HG03175 (cell line): ENCODE data around the gene ZBED4.

Source experiments
- ATAC-seq: cut with Tn5 transposase; IDR thresholded peaks from one replicate; pipeline ENCODE4 v1.9.1; 2021; ENCODE audit warnings: mild to moderate bottlenecking, moderate library complexity; ENCODE audit not compliant: unreplicated experiment

Gene ZBED4

DNA sequence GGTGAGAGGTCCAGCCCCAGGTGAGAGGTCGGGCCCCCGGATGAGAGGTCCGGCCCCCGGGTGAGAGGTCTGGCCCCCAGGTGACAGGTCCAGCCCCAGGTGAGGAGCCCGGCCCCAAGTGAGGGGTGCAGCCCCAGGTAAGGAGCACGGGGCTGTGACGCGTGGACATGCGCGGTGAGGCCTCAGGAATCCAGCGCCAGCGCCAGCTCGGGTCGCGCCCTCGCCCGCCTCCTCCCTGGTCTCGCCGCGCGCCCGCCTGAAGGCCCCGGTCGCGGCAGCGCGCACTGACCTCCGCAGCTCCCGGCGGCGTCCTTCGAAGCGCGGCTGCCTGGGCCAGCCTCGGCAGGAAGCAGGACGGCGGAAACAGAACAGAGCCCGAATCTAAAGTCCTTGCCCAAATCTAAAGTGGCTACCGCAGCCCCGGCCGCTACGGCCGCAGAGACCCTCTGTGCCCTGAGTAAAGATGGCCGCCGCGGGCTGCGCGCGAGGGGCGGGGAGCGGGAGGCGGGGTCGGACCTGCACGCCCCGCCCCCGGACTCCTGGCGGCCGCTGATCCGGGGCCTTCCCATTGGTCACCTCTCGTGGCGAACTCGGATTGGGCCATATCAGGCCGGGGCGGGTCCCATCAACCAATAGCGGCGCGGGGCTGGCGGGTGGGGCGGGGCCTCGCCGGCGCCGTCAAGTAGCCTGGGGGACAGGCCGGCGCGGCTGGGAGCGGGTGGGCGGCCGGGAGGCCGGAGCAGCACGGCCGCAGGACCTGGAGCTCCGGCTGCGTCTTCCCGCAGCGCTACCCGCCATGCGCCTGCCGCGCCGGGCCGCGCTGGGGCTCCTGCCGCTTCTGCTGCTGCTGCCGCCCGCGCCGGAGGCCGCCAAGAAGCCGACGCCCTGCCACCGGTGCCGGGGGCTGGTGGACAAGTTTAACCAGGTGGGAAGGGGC, 64.6 kb downstream of the ZBED4 start, which contains the start of the genes ALG12 and CRELD2:
Gene ALG12 (minus strand): TSS at position 465 of the 937 bp plus-strand sequence. CDS start 4,673 bp downstream, outside the sequence.
Gene CRELD2 (plus strand): TSS at position 661 of the 937 bp plus-strand sequence. CDS start 136 bp downstream, at position 797.
- peak; percentile 88 for ATAC-seq

DNA sequence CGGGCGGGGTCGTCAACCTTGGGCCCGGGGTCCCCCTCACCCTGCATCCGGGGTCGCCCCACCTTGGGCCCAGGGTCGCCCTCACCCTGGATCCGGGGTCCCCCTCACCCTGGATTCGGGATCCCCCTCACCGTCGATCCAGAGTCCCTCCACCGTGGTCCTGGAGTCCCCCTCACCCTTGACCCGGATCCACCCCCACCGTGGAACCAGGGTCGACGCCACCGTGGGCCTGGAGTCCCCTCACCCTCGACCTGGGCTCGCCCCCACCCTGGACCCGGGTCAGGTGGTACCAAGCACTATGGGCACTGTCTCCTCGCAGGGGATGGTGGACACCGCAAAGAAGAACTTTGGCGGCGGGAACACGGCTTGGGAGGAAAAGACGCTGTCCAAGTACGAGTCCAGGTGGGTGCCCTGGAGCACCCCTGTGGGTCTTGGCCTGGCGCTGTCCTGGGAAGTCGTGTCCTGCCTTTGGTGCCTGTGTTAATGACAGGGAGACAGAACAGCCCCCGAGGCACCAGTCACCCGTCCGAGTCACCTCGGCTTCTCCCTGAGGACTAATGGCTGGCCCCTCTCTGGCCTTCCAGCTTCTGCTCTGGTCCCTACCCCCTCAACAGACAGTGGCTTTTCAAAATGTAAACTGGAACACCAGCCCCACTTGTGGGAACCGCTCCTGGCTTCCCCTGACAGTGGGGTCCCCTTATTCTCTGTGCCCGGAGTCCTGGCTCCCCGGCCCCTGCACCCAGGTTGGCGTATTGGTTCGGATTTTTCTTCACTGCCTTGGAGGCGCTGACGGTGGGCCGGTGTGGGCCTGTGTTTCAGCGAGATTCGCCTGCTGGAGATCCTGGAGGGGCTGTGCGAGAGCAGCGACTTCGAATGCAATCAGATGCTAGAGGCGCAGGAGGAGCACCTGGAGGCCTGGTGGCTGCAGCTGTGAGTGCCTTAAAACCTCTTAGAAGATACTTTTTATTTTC, 65.6 kb downstream of the ZBED4 start:
- ATAC-seq = no peak

DNA sequence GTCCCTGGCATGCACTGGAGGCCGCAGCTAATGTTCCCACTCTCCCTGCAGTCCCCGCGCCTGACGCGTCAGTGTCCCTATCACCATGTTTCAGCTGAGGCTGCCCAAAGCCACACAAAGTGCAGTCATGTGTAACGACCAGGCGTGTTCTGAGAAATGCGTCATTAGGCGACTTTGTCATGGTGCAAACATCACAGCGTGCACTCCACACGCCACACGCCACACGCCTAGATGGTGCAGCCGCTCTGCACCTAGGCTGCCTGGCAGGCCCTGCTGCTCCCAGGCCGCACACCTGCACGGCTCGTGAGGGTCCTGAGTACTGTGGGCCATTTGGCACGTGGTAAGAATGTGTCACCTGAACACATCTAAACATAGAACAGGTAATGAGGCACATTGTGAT, 67.2 kb downstream of the ZBED4 start:
- no peak for ATAC-seq

DNA sequence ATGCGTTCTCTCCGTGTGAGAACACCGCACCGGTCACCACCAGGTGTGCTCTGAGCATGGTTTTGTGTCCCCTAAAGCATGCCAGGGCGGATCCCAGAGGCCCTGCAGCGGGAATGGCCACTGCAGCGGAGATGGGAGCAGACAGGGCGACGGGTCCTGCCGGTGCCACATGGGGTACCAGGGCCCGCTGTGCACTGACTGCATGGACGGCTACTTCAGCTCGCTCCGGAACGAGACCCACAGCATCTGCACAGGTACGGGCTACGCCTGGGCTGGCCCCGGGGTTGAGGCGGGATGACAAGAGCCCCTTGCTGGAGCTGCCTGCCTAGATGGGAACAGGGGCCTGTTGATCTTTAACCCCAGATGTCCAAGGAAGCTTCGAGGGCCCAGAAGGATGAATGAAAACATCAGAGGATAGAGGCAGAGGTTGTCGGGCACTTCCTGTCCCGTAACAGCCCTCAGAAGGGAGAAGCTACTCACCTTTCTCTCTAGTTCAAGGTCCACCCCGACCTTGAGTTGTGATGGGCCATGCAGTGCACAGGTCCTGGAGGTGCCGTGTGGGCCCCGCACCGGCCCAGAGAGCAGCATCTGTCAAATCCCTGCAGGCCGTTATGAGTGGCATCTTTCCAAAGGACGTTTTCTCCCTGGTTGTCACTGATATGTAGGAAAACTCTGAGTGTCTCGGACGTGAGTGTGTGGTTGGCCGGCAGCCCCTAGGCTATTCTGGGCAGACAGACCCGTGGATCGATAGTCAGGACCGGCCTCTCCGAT, 68.0 kb downstream of the ZBED4 start:
- no peak for ATAC-seq

DNA sequence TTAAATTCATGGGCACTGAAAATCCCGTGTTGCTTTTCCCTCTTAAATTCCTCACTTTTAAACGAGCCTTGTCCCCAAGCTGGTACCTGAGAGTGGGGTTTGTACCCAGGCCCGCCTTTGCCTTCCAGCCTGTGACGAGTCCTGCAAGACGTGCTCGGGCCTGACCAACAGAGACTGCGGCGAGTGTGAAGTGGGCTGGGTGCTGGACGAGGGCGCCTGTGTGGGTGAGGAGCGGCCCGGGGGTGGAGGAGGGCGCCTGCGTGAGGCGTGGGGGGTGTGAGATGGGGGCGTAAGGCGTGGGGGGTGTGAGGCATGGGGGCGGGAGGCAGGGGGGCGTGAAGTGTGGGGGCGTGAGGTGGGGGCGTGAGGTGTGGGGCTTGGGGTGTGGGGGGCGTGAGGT, 68.8 kb downstream of the ZBED4 start:
- no peak for ATAC-seq

DNA sequence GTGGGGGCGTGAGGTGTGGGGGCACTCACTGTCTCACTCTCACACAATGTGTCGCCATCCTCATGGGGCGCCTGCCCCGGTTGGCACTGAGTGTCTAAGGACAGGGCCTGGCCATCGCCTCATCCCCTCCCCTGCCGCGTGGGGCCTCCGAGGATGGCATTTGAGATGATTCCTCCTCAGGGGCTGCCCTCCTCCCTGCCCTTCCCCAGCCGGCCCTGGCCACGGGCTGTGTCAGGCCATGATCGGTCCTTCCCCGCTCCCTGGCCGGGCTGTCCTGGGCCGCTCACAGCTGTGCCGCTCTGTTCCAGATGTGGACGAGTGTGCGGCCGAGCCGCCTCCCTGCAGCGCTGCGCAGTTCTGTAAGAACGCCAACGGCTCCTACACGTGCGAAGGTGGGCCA, 69.3 kb downstream of the ZBED4 start:
- no peak for ATAC-seq

DNA sequence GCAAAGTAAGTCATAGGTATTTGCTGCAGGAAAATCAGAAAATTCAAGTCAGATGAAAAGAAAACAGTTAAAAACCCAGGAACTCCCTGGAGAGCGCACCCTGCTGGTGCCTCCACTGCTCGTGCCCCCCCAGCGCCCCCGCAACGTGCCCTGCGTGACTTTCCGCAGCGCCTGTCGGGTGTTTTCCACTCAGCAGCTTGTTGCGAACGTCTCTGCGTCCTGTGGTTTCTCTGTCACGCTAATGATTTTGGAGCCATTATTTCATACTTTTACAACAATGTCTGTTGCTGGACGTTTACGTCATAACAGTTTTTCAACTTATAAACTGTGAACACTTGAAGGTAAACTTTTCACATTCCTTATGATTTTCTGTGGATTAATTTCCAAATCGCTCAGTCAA, 69.8 kb downstream of the ZBED4 start:
- no peak for ATAC-seq

DNA sequence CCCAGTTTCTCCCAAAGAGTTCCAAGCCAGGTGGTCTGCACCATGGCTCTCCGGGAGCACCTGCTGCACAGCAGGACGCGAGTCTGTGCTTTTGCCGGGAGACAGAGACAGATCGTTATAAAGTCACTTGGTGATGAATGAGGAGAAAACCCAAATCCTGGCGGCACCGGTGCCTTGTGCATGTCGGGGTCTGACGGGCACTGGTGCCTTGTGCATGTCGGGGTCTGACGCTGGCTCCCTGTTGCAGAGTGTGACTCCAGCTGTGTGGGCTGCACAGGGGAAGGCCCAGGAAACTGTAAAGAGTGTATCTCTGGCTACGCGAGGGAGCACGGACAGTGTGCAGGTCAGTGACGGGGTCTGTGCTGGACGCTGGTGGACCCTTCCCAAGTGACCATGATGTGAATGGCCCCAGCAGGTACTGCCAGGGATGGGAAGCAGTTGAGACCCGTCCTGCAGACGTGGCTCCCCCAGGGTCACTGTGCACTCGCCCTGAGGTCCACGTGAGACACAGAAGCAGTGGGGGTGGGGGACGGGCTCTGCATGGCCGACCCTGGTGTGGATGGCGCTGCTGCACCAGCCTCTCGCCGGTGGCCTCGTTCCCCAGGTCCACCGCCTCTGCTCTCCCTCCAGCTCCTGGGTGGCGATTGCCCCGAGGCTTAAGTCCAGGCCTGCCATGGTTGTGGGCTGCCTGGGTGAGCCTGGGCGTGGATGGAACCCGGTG, 70.6 kb downstream of the ZBED4 start:
- no peak for ATAC-seq

DNA sequence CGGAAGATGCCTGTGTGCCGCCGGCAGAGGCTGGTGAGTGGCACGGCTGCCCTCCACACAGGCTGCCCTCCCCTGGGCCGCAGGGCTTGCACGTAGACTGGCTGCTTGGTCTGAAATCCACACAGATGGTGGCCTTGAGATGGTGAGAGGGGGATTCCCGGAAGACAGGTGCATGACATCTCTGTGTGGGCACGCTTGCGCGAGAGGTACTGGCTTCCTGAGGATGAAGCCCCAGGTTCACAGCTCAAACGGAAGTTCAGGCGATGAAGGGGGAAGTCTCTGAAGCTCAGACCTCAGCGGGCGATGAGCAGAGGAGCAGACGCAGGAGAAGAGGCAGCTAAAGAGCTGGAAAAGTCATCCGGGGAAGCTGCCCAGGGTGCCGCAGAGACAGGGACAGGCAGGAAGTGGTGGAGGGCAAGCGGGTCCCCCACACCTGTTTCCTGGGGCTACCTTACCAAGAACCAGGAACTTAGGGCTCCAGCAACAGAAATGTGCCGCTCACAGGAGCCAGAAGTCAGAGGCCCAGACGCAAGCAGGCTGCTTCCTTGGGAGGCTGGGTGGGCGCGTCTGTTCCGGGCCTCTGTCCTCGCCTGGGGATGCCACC, 72.0 kb downstream of the ZBED4 start:
- ATAC-seq = peak; percentile 54

DNA sequence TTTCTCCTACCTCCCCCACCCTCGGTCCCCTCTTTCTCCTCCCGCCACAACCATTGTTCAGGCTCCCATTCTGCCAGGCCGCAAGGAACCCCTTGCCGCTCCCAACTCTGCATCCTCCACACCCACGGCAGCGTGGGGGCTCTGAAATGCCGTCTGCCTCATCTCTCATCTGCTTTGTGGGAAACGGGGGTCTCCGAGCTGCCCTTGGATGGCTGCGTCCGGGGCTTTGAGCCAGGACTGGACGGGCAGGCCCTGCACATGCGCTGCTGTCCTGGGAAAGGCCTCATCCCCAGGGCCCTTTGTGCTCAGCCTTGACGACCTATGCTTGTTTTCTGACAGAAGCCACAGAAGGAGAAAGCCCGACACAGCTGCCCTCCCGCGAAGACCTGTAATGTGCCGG, 73.3 kb downstream of the ZBED4 start:
- ATAC-seq = no peak

DNA sequence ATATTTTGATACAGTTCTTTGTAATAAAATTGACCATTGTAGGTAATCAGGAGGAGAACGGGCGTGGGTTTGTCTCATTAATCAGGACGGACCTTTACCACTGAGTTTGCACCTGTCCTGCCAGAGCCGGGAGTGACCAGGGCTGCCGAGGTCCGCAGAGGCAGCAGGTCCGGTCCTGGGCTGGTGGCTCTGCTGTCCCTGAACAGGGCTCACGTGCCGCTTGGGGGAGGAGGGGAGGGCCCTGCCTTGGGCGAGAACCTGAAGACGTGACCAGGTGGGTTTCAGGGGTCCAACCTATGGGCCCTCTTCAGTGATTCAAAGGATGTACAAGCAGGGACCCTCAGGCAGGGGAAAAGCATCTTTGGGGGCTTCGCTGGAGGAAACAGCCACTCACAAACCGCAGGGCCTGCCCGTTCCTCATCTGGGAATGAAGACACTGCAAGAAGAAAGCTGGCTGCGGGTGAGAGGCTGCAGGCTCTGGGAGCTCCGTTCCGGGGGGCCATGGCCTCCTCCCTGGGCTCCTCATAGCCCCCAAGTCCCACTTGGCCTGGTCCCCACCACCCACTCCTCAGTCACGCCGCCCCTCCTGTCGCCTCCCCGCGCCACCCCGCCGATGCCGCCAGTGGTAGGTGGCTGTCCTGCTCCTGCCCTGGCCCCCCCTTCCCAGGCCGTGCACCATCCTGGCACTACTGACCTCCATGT, 74.0 kb downstream of the ZBED4 start:
- no peak for ATAC-seq

DNA sequence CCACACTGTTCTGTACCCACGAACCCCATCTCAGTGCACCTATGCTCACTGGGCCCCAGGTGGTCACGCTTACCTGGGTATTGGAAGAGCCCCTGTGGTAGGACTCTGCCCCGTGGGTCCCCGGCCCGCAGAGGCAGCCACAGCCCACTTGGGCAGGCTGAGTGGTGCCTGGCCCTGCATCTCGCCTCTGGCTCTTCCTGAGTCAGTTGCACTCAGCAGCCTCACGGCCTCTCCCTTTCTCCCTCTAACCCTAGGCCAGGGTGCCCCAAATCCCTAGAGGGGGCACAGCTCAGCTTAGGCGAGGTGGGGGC, 74.5 kb downstream of the ZBED4 start:
- no peak for ATAC-seq

DNA sequence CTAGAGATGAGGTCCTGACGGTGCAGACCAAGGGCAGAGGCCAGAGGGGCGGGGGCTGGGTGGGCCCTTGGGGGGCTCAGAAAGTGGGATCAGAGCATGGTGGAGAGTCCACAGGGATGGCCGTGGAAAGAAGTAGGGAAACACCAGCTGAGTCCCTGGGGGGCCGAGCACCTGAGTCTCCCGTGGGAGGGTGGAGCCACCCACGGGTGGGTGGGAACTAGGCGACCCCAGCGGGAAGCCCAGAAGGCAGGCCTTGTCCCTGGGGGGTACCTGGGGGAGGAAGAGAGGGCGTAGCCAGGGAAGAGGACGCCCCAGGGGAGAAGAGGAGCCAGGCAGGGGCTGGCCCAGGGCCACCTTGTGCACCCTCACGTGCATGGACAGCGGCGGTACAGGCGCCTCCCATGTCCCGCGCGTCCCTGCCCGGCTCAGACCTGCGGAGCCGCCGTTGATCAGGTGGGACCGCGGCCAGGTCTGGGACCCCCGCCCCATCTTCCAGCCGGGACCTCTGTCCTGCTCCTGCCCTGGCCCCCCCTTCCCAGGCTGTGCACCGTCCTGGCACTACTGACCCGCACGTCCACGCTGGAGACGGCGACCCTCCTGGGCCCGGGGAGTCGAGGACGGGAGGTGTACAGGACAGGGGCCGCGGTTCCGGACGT, 75.0 kb downstream of the ZBED4 start:
- ATAC-seq = no peak

DNA sequence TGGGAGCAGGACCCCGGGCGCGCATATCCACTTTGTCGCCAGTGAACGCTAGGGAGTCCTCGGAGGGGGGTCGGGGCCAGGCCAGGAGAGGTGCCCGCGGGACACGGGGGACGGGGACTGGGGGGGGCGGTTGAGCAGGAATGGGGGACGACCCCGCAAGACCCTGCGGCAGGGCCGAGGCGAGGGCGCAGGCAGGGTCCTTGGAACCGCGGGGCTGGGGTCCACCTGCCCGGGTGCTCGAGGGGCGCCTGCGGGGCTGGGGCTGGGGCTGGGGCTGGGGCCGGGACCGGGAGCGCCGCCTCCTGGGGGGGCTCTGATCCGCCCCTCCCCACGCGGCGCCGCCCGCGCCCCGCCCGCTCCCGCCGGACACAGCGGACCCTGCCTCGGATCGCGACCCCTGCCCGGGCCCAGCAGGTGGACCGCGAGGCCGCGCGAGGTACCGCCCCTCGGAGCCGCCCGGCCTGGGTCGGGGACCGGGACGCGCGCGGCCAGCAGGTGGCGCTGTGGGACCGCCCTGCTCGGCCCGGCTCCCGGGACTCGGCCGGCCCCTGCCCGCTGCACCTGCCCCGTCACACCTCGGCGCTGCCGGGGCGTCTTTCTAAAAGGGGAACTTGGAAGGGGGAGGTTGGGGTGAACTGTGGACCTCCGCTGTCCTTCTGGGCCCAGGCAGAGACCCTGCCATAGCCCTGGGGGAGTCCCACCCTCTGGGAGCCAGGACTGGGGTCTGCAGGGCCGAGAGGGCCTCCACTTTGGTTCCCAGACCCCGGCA, 75.8 kb downstream of the ZBED4 start:
- no peak for ATAC-seq

DNA sequence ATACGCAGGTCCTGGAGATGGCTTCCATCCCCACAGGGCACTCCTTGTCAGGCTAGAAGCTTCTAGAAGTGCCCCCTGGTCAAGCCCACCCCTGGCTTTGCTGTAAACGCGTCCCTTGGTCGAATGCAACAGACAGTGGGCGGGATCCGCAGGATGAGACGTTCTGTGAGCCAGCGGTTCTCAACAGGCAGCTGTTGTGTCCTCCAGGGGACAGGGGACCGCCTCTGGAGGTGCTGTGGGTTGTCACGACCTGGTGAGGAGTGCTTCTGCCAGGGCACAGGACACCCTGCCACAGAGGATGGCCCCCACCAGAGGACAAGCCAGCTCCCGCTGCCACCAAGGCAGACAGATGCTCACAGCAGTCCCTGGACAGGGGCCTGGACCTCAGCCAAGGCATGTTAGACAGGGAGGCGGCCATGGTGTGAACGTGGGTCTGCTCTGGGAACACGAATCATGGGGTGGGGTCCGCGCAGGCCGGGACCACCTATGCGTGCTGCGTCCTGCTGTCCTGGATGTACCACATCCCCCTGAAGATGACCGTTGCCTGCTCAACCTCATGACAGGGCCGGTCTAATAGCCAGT, 76.4 kb downstream of the ZBED4 start:
- ATAC-seq = no peak

DNA sequence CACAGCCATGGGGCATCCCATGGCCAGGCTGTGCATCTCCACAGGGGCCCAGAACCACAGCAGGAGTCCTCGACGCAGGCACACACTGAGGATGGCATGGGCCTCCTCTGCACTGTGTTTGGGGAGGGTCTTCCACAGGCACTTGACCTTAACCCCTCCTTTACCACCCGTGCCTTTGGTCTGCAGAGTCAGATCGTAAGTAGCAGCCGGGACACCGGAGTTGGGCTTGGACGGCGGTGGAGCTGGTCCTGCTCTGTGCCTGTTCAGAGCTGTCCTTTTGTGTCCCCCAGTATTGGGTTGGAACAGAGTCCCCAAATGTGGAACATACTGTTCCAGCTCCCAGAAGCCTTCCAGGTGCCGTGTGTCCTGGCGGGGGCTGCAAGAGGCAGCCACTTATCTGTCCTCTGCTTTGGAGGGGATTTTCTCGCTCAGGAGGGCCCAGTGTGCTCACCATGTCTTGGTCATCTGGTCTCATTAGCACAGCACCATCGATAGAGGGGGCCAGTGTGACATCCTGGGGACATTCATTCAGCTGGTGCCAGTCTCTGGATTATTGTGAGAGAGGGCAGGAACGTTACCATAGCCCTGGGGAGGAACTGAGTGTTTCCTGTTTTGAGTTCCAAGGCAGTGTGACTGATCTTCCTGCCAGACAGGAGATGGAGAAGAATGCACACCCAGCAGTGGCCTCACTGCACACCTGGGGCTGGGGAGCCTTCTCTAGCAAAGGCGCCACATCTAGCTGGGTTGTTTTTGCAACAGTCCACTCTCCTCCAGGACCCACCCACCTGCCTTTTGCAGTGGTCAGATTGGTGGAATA, 77.2 kb downstream of the ZBED4 start:
- peak; percentile 39 for ATAC-seq
